Liver (tissue), 3 donors: ENCODE results near the gene KIRREL3.
"Not testable (repeated sequence)": the region's sequence is repeated elsewhere in the genome, so short reads cannot be mapped to it uniquely, and the experiment has no call there.

Experiments used
- CTCF ChIP-seq: fragments of 150-350 bp; IDR thresholded peaks from 2 replicates; pipeline ENCODE4 v1.5.1; 2017; ENCODE audit warnings: improper control_type of control experiment, low read depth, low read length; ENCODE audit not compliant: missing input control
- SP1 ChIP-seq: IDR thresholded peaks from 2 replicates; pipeline ENCODE4 v1.6.1; 2018; ENCODE audit warnings: antibody characterized with exemption, mild to moderate bottlenecking
- donor health status: healthy.
- donor health status: healthy.

GRCh38 chr11:126386729-126387071 is 613.9 kb downstream of the KIRREL3 start:
- TF ChIP-seq CTCF, result not testable (repeated sequence)
- TF ChIP-seq SP1, result peak; percentile 46
